ENCODE measurements around the gene SLC5A6.

GRCh38 chr2:27227501-27227900, 15.4 kb upstream of the SLC5A6 start:
- TF ChIP-seq CTCF (IDR thresholded peaks at IDR 0.05), result no peak
- no peak for TF ChIP-seq POLR2A (IDR thresholded peaks at IDR 0.05)
